GM12892 (cell line): ENCODE measurements around the gene L2HGDH.

Experiments used
- DNase-seq: peaks from one replicate; pipeline ENCODE4 v3.0.0; 2011; ENCODE audit not compliant: insufficient read length
- FAIRE-seq: peaks from 2 replicates; lab custom pipeline; 2011; peaks lifted over from hg19 to GRCh38; lab: Jason Lieb, UNC
- POLR2A ChIP-seq: IDR thresholded peaks from 2 replicates; pipeline ENCODE4 v1.6.1; 2011; ENCODE audit warnings: low read depth, low read length, control low read depth
- POLR2AphosphoS5 ChIP-seq: IDR thresholded peaks from 2 replicates; pipeline ENCODE4 v1.6.1; 2011; ENCODE audit warnings: low read depth, low read length, control low read depth
- TAF1 ChIP-seq: IDR thresholded peaks from 2 replicates; pipeline ENCODE4 v1.6.1; 2011; ENCODE audit warnings: low read depth, mild to moderate bottlenecking, control low read depth, low read length, borderline replicate concordance

Gene L2HGDH

DNA sequence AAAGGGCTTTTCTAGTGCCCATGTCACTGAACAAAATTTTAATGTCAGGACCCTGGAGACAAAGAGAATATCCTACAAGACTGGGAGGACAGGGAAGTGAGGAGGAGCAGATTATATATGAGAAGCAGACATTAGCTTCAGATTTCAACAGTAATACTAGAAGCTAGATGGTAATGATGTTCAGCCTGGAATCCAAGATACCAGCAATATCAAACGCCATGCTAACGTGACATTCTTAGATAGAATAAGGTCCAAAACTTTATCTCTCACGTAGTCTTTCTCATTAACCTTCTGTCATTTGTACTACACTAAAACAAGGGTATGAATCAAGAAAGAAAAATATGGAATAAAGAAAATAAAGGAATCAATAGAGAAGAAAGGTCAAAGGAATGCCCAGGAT lies 99.3 kb downstream of the L2HGDH start:
- TF ChIP-seq TAF1 (no peak), POLR2A (no peak), POLR2AphosphoS5 (no peak)
- DNase-seq (no peak), FAIRE-seq (no peak)

DNA sequence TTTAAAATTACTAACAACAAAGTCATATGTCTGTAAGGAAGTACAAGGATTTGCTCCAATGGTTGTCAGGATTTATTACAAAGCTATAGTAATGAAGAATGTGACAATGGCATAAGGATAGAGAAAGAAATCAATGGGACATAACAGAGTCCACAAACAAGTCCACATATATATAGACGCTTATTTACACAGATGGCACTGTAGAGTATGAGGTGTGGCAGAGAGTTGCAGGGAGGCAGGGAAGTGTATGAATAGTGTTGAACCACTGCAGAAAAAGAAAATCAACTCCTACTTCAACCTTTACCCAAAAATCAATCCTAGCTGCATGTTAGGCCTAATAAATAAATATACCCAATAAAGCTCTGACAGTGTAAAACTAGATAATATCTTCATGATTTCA lies 102.0 kb downstream of the L2HGDH start:
- no peak for TF ChIP-seq POLR2AphosphoS5
- no peak for TF ChIP-seq POLR2A
- TF ChIP-seq TAF1, result no peak
- FAIRE-seq (no peak), DNase-seq (no peak)

DNA sequence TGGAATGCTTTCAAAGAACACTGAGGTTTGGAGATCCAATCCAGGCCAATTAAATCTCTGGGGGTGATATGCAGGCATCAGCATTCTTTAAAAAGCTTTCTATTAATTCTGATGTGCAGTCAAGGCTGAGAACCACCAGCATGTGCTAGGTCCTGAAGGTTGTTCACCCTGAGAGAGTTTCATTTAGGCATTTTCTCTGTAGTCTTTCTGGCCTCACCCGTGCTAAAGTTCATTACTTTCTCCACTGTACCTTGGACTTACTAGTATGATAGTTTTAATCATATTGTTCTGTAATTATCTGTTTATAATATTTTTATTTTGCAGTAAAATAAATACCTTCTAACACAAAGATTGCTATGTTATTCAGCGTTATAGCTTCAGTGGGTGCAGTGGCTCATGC lies 113.5 kb downstream of the L2HGDH start:
- no peak for DNase-seq
- no peak for TF ChIP-seq POLR2A
- TF ChIP-seq POLR2AphosphoS5, result no peak
- TF ChIP-seq TAF1, result no peak
- no peak for FAIRE-seq

DNA sequence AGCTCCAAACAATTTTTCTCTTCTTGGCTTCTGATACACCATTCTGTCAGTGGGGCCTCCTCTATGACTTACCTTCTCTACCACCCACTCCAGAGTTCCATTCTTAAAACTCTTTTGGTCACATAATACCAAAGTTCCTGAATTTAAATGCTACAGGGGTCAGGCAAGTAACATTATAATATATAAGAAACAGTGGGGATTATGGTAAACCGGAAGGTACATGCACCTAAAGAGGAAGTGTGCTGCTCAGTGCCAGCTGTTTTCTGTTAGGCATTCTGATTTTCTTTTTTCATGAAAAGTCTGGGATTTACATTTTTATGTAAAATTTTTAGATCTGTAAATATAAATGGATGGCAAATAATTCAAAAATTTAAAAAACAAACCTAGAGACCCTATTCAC lies 120.5 kb downstream of the L2HGDH start:
- no peak for DNase-seq
- no peak for FAIRE-seq
- TF ChIP-seq TAF1 (no peak), POLR2AphosphoS5 (no peak), POLR2A (no peak)
